Prostate gland (tissue), 2 donors: Measurements from ENCODE around the gene XAB2. TPM values are rescaled to one million over a fixed set of nuclear protein-coding genes. Genes with fewer than 3 reads are reported as not detected.

Experiments
- DNase-seq: peaks from one replicate; pipeline ENCODE4 v3.0.0-alpha.2; 2019; ENCODE audit warnings: low spot score
- H3K27ac ChIP-seq, 2 donors: fragments of 200-600 bp; sonication (generic); 2 replicates each; pipeline ENCODE4 v1.5.1; 2017 to 2019
- H3K27me3 ChIP-seq: fragments of 200-600 bp; sonication (generic); replicated peaks from 2 replicates; pipeline ENCODE4 v1.5.1; 2019; ENCODE audit not compliant: insufficient read depth
- H3K36me3 ChIP-seq, 2 donors: fragments of 200-600 bp; sonication (generic); 1 replicate in 1 of 2; 2 replicates in 1 of 2; pipeline versions ENCODE4 v1.5.1 to v1.8.1; 2017 to 2019
- H3K4me1 ChIP-seq: fragments of 200-600 bp; sonication (generic); replicated peaks from 2 replicates; pipeline ENCODE4 v1.5.1; 2019
- H3K4me3 ChIP-seq, 2 donors: fragments of 200-600 bp; sonication (generic); 2 replicates each; pipeline ENCODE4 v1.5.1; 2017 to 2019
- H3K9me3 ChIP-seq: fragments of 200-600 bp; sonication (generic); 2 replicates; pipeline ENCODE4 v1.5.1; 2017
- CTCF ChIP-seq, 4 experiments: fragments of 200-600 bp in 2 of 4; fragments of 450-650 bp in 2 of 4; sonication (generic) in 2 of 4; IDR thresholded peaks; 1 replicate in 3 of 4; 2 replicates in 1 of 4; pipeline ENCODE4 v1.5.1; 2016 to 2019; ENCODE audit warnings: antibody characterized with exemption in 4 of 4, mild to moderate bottlenecking in 2 of 4, moderate library complexity in 2 of 4
- POLR2A ChIP-seq: fragments of 450-650 bp; IDR thresholded peaks from one replicate; pipeline ENCODE4 v1.6.1; 2016; ENCODE audit warnings: antibody characterized with exemption, mild to moderate bottlenecking
- POLR2AphosphoS5 ChIP-seq: sonication (generic); formaldehyde crosslinking; IDR thresholded peaks from one replicate; pipeline ENCODE4 v1.6.1; 2017; ENCODE audit warnings: antibody characterized with exemption
- WGBS: methylation state at CpG from one replicate; pipeline ENCODE4 v1.1.5; 2018; 5-methylcytosine and 5-hydroxymethylcytosine counted together
- intact Hi-C: fragments of 100-400 bp; cut with DNase I; formaldehyde crosslinking; loops from one replicate; pipeline ENCODE4 v1.14.2; 2022
- total RNA-seq, 2 donors: library from RNA; depleted of rRNA; stranded (reverse); fragments of >200 nt; gene quantifications; one replicate each; pipeline ENCODE4 v1.1.0, GENCODE V29; 2016

Gene XAB2
- total RNA-seq, result 100 to 1,000 TPM in 1 of 2 donors, 10 to 100 TPM in 1; 53.6 to 115 TPM

GRCh38 chr19:7629347-7630054 lies at the start of gene XAB2, which contains the start of gene PET100:
TSS of gene XAB2 (minus strand) at chr19:7629545. CDS start at chr19:7629527, 18 bp downstream.
TSS of gene PET100 (plus strand) at chr19:7629793. CDS start at chr19:7629834, 41 bp downstream.
- Histone ChIP-seq H3K27ac (peak within 1 kb of the TSS; percentile 78 to 84), H3K9me3 (no peaks in the 10 kb centered on the region), H3K4me1 (peaks cover 13% of the 10 kb centered on the region), H3K36me3 (peaks cover 0 to 6% of the 10 kb centered on the region in 2 donors), H3K27me3 (no peaks in the 10 kb centered on the region), H3K4me3 (peak within 1 kb of the TSS; percentile 84 to 92)
- WGBS, result under 1% methylated on average over 40 of the region's 40 CpGs
- peak; percentile 99 for DNase-seq
- TF ChIP-seq POLR2A (peak; percentile 50), POLR2AphosphoS5 (peak; percentile 99), CTCF (IDR thresholded peaks at IDR 0.05) (peak in 2 of 4 experiments; percentile 6 to 13)
- intact Hi-C loops, result loop anchor here (10.0 kb wide), 1 partner anchor 535 kb away; no protein-coding TSS in a partner anchor

- no peak for TF ChIP-seq CTCF (IDR thresholded peaks at IDR 0.05)
- no peak for TF ChIP-seq POLR2A
- no peak for TF ChIP-seq POLR2AphosphoS5
- Histone ChIP-seq H3K27ac (no peak overlapping the region), H3K27me3 (no peaks in the 10 kb centered on the region)
Measured at GRCh38 chr19:7677669-7678311, 48.4 kb upstream of the XAB2 start.

GRCh38 chr19:7676854-7677253 lies 47.5 kb upstream of the XAB2 start, which contains the start of gene MCEMP1:
TSS of gene MCEMP1 (plus strand) at chr19:7677090. CDS start at chr19:7677121, 31 bp downstream.
- DNase-seq, result no peak
- intact Hi-C loops, result loop anchor here (5.0 kb wide), 1 partner anchor 320 kb away; no protein-coding TSS in a partner anchor
- H3K27me3 ChIP-seq, result no peaks in the 10 kb centered on the region
- H3K36me3 ChIP-seq, result no peaks in the 10 kb centered on the region
- no peak within 1 kb of the TSS for H3K4me3 ChIP-seq
- TF ChIP-seq CTCF (IDR thresholded peaks at IDR 0.05) (no peak), POLR2A (no peak), POLR2AphosphoS5 (no peak)
- no peak within 1 kb of the TSS for H3K27ac ChIP-seq
- H3K4me1 ChIP-seq, result no peaks in the 10 kb centered on the region
- H3K9me3 ChIP-seq, result no peaks in the 10 kb centered on the region
- 42% methylated on average over 10 of the region's 10 CpGs for WGBS

More at GRCh38 chr19:7677669-7678311, 48.4 kb upstream of the XAB2 start:
- DNase-seq, result no peak
- WGBS, result 57% methylated on average over 12 of the region's 12 CpGs
- Histone ChIP-seq H3K4me3 (no peak overlapping the region), H3K36me3 (no peaks in the 10 kb centered on the region), H3K4me1 (no peaks in the 10 kb centered on the region), H3K9me3 (no peaks in the 10 kb centered on the region)
- intact Hi-C loops, result loop anchor here (5.0 kb wide), 1 partner anchor 320 kb away; no protein-coding TSS in a partner anchor

DNA sequence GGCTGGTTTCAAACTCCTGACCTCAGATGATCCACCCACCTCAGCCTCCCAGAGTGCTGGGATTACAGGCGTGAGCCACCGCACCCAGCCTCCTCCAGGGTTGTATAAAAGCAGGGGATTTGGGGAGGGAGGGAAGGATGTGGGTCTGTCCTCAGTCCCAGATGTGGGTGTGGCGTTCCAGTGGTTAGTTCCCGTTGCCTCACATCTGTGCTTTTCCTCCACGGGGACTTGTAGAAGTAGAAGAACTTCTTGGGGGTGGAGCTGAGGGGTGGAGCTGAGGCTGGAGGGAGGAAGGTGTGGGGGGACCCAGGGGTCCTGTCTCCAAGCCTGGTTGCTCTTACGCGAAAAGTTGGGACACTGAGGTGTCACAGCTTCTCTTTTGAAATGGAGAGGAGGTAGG lies 47.0 kb upstream of the XAB2 start:
- H3K27me3 ChIP-seq, result no peaks in the 10 kb centered on the region
- H3K4me1 ChIP-seq, result no peaks in the 10 kb centered on the region
- no peak overlapping the region for H3K4me3 ChIP-seq
- intact Hi-C loops, result loop anchor here (5.0 kb wide), 1 partner anchor 319 kb away; no protein-coding TSS in a partner anchor
- H3K9me3 ChIP-seq, result no peaks in the 10 kb centered on the region
- H3K36me3 ChIP-seq, result no peaks in the 10 kb centered on the region
- TF ChIP-seq POLR2AphosphoS5 (no peak), CTCF (IDR thresholded peaks at IDR 0.05) (no peak), POLR2A (no peak)
- DNase-seq, result no peak
- 33% methylated on average over 7 of the region's 7 CpGs for WGBS
- H3K27ac ChIP-seq, result no peak overlapping the region
